HUES48 (cell line): ENCODE results near the gene DNAJC25.
"Not testable (repeated sequence)": the region's sequence is repeated elsewhere in the genome, so short reads cannot be mapped to it uniquely, and the experiment has no call there.

Source experiments
- H3K27ac ChIP-seq: one replicate; pipeline ENCODE4 v1.7.0; 2013; ENCODE audit warnings: low read depth, low read length, inconsistent platforms
- H3K27me3 ChIP-seq: 2 replicates; pipeline ENCODE4 v1.6.1; 2013; ENCODE audit warnings: mild to moderate bottlenecking, low read length; ENCODE audit not compliant: control insufficient read depth, insufficient read depth
- H3K36me3 ChIP-seq: 2 replicates; pipeline ENCODE4 v1.6.1; 2013; ENCODE audit warnings: low read length; ENCODE audit not compliant: control insufficient read depth, insufficient read depth
- H3K4me1 ChIP-seq: 2 replicates; pipeline ENCODE4 v1.6.1; 2013; ENCODE audit warnings: mild to moderate bottlenecking, low read length; ENCODE audit not compliant: control insufficient read depth, insufficient read depth
- H3K4me3 ChIP-seq: 2 replicates; pipeline ENCODE4 v1.5.1; 2013; ENCODE audit warnings: mild to moderate bottlenecking, low read depth, low read length
- H3K9ac ChIP-seq: 2 replicates; pipeline ENCODE4 v1.6.1; 2013; ENCODE audit warnings: mild to moderate bottlenecking, low read depth, low read length, moderate library complexity
- H3K9me3 ChIP-seq: 2 replicates; pipeline ENCODE4 v1.6.1; 2013; ENCODE audit warnings: low read length; ENCODE audit not compliant: control insufficient read depth, insufficient read depth

DNAJC25 gene

DNA sequence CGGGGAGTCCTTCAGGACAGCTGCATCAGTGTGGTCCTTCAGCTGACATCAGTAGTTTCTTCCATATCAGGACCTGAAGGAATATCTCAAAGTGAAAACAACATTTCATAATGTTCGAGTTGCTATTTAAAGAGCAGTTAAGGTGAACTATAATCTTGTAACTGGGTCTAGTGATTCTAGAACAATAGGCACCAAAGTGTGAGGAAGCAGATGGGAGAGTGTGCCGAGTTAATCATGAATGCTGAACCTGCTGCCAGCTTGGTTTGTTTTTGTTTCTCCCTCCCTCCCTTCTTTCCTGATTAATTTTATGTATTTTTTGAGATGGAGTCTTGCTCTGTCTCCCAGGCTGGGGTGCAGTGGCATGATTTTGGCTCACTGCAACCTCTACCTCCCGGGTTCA, 28.1 kb upstream of the DNAJC25 start:
- no peaks in the 10 kb centered on the region for H3K4me1 ChIP-seq
- no peaks in the 10 kb centered on the region for H3K9me3 ChIP-seq
- no peak overlapping the region for H3K9ac ChIP-seq
- H3K27ac ChIP-seq: peak overlapping the region; percentile 23
- H3K27me3 ChIP-seq: peaks cover 4% of the 10 kb centered on the region; the same call in 1 of the 2 replicates
- no peak overlapping the region for H3K4me3 ChIP-seq
- no peaks in the 10 kb centered on the region for H3K36me3 ChIP-seq

DNA sequence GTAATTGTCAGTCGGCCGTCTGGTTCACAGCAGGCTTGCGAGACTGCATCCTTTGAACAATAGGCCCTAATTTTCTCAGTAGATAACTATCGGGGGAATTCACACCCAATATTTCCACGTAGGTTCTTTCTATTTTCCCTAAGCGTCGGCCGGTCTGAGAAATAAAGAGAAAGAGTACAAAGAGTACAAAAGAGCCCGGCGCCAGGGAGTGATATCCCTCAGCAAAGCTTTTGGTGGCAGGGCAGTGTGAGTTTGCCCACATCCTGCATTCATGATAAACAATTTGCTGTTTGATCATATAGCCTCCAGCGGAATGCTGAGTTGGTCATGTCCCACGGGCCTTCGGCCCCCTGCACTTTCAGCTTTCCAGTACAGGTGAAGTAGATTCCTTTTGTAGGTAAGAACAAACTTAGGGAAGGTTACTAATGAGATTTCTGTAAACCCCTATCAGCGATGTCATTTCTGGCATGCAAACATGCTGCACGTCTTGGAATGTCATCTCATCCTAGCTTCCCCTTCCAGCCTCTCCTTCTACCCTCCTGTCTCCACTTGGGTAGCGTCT, 27.0 kb upstream of the DNAJC25 start:
- Histone ChIP-seq H3K27ac (peak overlapping the region; percentile 57), H3K4me1 (no peaks in the 10 kb centered on the region), H3K9ac (no peak overlapping the region)

DNA sequence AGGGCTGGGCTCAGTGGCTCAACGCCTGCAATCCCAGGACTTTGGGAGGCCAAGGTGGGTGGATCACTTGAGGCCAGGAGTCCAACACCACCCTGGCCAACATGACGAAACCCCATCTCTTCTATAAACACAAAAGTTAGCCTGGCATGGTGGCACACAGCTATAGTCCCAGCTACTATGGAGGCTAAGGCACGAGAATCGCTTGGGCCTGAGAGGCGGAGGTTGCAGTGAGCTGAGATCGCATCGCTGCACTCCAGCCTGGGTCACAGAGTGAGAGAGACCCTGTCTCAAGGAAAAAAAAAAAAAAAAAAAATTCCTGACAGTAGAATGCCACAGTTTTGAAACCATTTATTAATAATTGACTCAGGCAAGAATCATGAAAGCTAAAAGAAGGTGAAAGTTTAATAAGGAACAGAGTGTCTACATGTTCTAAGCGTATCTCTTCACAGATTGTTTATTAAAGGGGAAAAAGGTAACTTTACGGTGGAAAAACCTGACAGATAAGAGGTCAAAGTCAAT, 26.0 kb upstream of the DNAJC25 start:
- H3K27ac ChIP-seq: no peak overlapping the region
- H3K9ac ChIP-seq: no peak overlapping the region
- no peaks in the 10 kb centered on the region for H3K9me3 ChIP-seq
- no peaks in the 10 kb centered on the region for H3K36me3 ChIP-seq
- H3K27me3 ChIP-seq: no peaks in the 10 kb centered on the region
- no peak overlapping the region for H3K4me3 ChIP-seq
- H3K4me1 ChIP-seq: no peaks in the 10 kb centered on the region

More for the DNA sequence above, 27.0 kb upstream of the DNAJC25 start:
- H3K9me3 ChIP-seq: no peaks in the 10 kb centered on the region
- H3K27me3 ChIP-seq: no peaks in the 10 kb centered on the region
- no peak overlapping the region for H3K4me3 ChIP-seq
- no peaks in the 10 kb centered on the region for H3K36me3 ChIP-seq

DNA sequence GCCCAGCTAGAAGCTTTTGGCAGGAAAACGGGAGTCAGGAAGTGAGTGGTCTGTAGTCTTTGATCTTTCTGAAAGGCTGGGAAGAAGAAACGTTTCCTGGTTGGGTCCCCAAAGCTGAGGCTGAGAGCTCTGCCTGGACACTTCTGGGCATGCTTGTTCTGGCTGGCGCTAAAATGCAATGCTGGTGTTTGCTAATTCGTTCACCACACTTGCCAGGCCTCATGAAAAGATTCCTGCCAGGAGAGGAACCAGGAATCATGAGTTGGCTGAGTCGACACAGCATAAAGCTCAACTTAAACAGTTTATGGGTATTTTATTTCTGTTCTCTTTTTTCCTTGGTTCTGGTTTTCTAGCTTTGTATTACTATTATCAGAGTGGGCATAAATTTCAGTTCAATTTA, 21.0 kb upstream of the DNAJC25 start:
- H3K27me3 ChIP-seq: no peaks in the 10 kb centered on the region
- no peak overlapping the region for H3K9ac ChIP-seq
- H3K27ac ChIP-seq: no peak overlapping the region
- H3K9me3 ChIP-seq: no peaks in the 10 kb centered on the region
- no peaks in the 10 kb centered on the region for H3K4me1 ChIP-seq
- H3K36me3 ChIP-seq: no peaks in the 10 kb centered on the region
- H3K4me3 ChIP-seq: no peak overlapping the region

DNA sequence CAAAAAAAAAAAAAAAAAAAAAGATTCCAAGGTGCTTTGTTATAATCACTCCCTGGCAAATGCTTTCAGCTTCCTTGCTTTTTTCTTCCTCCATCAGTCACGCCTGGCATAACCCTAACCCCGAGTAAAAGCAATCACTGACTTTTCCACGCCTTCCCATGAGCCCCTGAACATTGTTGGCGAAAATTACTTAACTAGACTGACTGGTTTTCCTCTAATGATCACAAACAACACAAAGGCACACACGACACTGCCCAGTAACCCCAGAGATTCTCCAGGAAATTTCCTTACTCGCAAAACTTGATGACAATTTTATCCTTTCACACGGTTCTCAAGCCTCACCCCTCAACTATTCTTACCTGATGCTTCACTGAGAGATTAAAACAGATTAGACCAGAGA, 20.3 kb upstream of the DNAJC25 start:
- Histone ChIP-seq H3K27ac (no peak overlapping the region), H3K9me3 (no peaks in the 10 kb centered on the region), H3K4me1 (no peaks in the 10 kb centered on the region), H3K9ac (no peak overlapping the region), H3K27me3 (no peaks in the 10 kb centered on the region), H3K36me3 (no peaks in the 10 kb centered on the region), H3K4me3 (no peak overlapping the region)

DNA sequence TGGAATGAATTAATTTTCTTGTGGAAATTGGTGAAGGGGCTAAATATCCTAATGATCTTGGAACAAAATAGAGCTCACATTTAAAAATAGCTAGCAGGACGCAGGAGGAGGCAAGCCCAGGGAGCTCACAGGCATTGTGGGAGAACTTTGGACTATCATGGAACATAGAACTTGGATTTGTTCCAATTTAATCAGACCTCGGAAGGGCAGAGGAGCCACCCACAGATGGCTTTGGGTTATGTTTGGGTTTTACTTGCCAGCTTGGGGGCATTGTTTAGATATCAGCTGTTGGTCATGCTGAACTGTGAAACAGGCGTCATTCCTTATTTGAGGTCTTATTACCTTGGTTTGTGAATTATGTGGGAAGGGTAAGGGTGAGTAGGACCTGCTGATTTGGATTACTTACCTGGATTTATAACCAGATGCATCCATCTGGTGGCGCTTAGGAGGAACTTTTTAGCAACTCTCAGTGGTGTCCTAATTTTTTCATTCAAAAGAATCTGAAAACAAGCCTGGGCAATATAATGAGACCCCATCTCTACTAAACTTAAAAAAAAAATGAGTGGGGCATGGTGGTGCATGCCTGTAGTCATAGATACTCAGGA, 17.6 kb upstream of the DNAJC25 start:
- no peaks in the 10 kb centered on the region for H3K4me1 ChIP-seq
- H3K9ac ChIP-seq: no peak overlapping the region
- H3K9me3 ChIP-seq: peaks cover 3% of the 10 kb centered on the region; the same call in 1 of the 2 replicates
- H3K4me3 ChIP-seq: no peak overlapping the region
- no peak overlapping the region for H3K27ac ChIP-seq
- H3K36me3 ChIP-seq: no peaks in the 10 kb centered on the region
- no peaks in the 10 kb centered on the region for H3K27me3 ChIP-seq

DNA sequence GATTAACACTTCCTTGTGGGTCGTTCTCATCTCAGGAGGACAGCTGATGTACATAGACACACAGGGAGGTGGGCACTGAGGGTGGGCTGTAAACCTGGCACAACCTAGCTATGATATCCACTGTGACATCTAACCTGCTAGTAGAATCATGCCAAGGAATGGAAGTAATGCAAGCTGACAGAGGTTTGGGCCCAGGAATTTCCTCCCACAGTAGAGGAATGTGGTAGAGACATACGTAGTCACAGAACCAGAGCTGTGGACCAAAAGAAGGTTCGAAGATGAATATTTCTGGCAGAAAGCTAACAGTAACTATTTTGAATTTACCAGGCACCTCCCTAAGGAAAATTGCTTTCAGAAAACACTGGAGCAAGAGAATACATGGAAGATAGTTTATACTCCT, 15.2 kb upstream of the DNAJC25 start:
- Histone ChIP-seq H3K4me1 (no peaks in the 10 kb centered on the region), H3K27me3 (no peaks in the 10 kb centered on the region), H3K9me3 (peaks cover 3% of the 10 kb centered on the region; the same call in 1 of the 2 replicates), H3K27ac (no peak overlapping the region), H3K4me3 (no peak overlapping the region), H3K36me3 (no peaks in the 10 kb centered on the region), H3K9ac (no peak overlapping the region)

DNA sequence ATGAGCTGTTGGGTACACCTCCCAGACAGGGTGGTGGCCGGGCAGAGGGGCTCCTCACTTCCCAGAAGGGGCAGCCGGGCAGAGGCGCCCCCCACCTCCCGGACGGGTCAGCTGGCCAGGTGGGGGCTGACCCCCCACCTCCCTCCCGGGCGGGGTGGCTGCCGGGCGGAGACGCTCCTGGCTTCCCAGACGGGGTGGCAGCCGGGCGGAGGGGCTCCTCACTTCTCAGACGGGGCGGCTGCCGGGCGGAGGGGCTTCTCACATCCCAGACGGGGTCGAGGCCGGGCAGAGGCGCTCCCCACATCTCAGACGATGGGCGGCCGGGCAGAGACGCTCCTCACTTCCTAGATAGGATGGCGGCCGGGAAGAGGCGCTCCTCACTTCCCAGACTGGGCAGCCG, 13.8 kb upstream of the DNAJC25 start:
- not testable (repeated sequence) for H3K27me3 ChIP-seq, H3K9me3 ChIP-seq, H3K27ac ChIP-seq, H3K4me3 ChIP-seq, H3K9ac ChIP-seq, H3K4me1 ChIP-seq, H3K36me3 ChIP-seq

DNA sequence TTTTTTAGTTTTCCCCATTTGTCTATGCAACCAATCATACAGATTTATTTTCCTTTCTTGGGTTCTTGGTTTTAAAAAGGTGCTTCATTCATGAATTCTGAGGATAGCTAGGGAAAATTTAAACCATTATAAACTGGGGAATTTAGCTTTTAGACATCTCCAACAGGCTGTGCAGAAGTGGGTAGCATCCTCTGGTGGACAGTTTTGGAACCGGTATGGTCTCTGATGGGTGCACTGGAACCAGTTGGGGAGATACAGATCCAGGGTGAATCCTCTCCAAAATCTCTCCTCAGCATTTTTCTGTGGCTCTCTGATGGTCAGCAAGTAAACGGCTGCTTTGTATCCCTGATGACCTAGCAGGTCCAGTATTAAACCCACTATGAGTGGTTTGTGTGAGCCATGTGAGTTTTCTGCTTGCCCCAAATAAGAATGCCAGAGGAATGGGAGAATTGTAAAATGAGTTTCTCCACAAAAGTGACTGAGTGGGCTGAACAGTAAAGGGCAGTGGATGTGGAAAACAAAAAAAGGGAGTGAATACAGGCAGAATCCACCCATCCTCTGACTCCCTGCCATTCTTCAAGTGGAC, 9.1 kb upstream of the DNAJC25 start:
- Histone ChIP-seq H3K9me3 (peaks cover 3% of the 10 kb centered on the region; the same call in 1 of the 2 replicates), H3K27me3 (no peaks in the 10 kb centered on the region), H3K4me1 (no peaks in the 10 kb centered on the region; the same call in 1 of the 2 replicates), H3K36me3 (no peaks in the 10 kb centered on the region), H3K27ac (no peak overlapping the region), H3K9ac (no peak overlapping the region), H3K4me3 (no peak overlapping the region)

DNA sequence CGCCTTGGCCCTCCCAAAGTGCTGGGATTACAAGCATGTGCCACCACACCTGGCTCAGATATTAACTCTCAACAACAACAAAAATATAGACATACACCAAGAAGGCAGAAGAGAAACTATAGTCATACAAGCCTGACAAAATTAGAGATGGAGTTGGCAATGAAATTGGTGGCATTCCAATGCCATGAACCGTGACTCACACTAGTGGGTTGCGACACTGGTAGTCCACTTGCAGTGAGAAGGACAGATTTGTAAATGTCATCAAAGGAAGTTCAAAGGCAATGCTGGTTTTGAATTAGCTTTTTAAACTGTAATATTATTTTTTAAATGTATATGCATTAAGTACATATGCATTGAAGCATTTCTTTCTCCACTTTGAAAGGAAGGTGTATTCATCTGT, 8.5 kb upstream of the DNAJC25 start:
- Histone ChIP-seq H3K27ac (no peak overlapping the region), H3K9ac (no peak overlapping the region), H3K4me3 (no peak overlapping the region), H3K9me3 (peaks cover 3% of the 10 kb centered on the region; the same call in 1 of the 2 replicates), H3K27me3 (no peaks in the 10 kb centered on the region), H3K4me1 (peaks cover 5% of the 10 kb centered on the region; the same call in 1 of the 2 replicates), H3K36me3 (no peaks in the 10 kb centered on the region)

DNA sequence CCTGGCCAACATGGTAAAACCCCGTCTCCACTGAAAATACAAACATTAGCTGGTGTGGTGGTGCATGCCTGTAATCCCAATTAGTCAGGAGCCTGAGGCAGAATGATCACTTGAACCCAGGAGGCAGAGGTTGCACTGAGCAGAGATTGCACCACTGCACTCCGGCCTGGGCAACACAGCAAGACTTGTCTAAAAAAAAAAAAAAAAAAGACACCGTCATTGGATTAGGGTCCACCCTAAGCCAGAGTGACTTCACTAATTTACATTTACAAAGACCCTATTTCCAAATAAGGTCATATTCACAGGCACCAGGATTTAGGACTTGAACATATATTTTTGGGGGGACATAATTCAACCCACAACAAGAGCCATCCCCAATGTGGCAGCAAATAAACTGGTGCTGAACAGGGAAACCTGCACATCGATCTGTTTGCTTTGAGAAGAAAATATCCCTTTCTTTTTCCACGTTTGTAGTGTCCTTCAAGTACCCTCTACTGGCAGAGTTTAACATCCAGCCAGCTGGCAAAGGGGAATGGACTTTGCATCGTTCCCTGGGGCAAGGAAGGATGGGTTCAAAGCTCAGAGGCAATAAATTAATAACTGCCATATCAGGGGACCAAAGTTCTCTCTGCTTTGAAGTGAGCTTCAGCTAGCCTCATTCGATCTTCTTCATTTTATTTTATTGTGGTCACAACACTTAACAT, 3.7 kb upstream of the DNAJC25 start:
- Histone ChIP-seq H3K9ac (no peak overlapping the region), H3K27ac (no peak overlapping the region), H3K36me3 (no peaks in the 10 kb centered on the region), H3K27me3 (no peaks in the 10 kb centered on the region), H3K4me3 (no peak overlapping the region), H3K9me3 (no peaks in the 10 kb centered on the region), H3K4me1 (peaks cover 11% of the 10 kb centered on the region)
